K562 (cell line): ENCODE results near the gene PLA2G2E.

ENCODE experiments used
- GTF2F1 ChIP-seq: IDR thresholded peaks from 2 replicates; pipeline ENCODE4 v1.6.1; 2011; ENCODE audit warnings: low read depth, low read length, improper control_type of control experiment
- TBP ChIP-seq: optimal IDR thresholded peaks from 2 replicates; pipeline ENCODE3; 2011; ENCODE audit warnings: low read depth, low read length, improper control_type of control experiment
- TF ChIP-seq, protein P1 (sequence below): fragments of 450-650 bp; formaldehyde crosslinking; IDR thresholded peaks from 2 replicates; pipeline ENCODE4 v1.4.0; 2022; ENCODE audit warnings: missing genetic modification characterization

DNA sequence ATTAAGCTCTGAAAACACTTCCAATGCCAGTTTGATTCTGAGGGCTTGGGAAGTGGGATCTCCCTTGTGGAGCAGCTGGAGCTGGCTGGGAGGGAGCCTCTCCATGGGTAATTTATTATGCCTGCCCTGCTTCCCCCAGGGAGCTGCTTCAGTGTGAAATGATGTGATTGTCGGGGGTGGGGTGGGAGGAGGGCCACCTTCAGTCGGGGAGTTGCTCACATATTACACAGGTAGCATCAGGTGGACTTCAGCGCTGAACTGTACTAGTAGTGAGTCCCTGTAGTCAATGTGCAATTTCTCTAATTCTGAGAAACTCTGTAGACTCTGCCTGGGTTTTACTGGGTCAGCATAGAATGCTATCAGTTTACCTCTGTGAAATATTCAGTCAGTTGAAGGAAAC, 12.8 kb downstream of the PLA2G2E start:
- TF ChIP-seq TBP (no peak), GTF2F1 (no peak)
- TF ChIP-seq, protein P1, sequence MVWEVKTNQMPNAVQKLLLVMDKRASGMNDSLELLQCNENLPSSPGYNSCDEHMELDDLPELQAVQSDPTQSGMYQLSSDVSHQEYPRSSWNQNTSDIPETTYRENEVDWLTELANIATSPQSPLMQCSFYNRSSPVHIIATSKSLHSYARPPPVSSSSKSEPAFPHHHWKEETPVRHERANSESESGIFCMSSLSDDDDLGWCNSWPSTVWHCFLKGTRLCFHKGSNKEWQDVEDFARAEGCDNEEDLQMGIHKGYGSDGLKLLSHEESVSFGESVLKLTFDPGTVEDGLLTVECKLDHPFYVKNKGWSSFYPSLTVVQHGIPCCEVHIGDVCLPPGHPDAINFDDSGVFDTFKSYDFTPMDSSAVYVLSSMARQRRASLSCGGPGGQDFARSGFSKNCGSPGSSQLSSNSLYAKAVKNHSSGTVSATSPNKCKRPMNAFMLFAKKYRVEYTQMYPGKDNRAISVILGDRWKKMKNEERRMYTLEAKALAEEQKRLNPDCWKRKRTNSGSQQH (CRISPR knock-in tag), result no peak
